Measurements from ENCODE around the gene HINT3. TPM values are rescaled to one million over a fixed set of nuclear protein-coding genes. Genes with fewer than 3 reads are reported as not detected.

HINT3 gene
- total RNA-seq, 2 donors from 2014 or later = 8.8 to 14.5 TPM

GRCh38 chr6:125955973-125956372, 597 bp upstream of the HINT3 start:
- Histone ChIP-seq H3K36me3 (replicated peaks in 1 of 2; ENCODE audit: insufficient read depth in 1 of 2, low read depth in 2 of 2) (no peaks in the 10 kb centered on the region), H3K27ac (peak overlapping the region in 3 of 4 donors; percentile 91 to 96 (median 95)), H3K9me3 (no peaks in the 10 kb centered on the region), H3K4me1 (peaks cover 36% of the 10 kb centered on the region), H3K4me3 (no peak overlapping the region), H3K27me3 (no peaks in the 10 kb centered on the region)
- ATAC-seq = no peak
- intact Hi-C loops (cut with DNase I) = loop anchor here (10.0 kb wide), 1 partner anchor 51 kb away; no protein-coding TSS in a partner anchor
- 22 to 30% methylated on average over 5 of the region's 5 CpGs for WGBS, 2 donors
- DNase-seq = no peak
- TF ChIP-seq CTCF (IDR thresholded peaks at IDR 0.05) (no peak), POLR2A (IDR thresholded peaks at IDR 0.05) (no peak)

GRCh38 chr6:125957391-125957693, 772 bp downstream of the HINT3 start:
- peaks cover 42% of the 10 kb centered on the region for H3K4me1 ChIP-seq
- 0% methylated on average over 3 of the region's 3 CpGs for WGBS, 2 donors
- H3K9me3 ChIP-seq = no peaks in the 10 kb centered on the region
- TF ChIP-seq POLR2A (IDR thresholded peaks at IDR 0.05) = no peak
- TF ChIP-seq CTCF (IDR thresholded peaks at IDR 0.05) = no peak
- no peaks in the 10 kb centered on the region for H3K27me3 ChIP-seq
- DNase-seq (no peak), ATAC-seq (no peak)
- H3K27ac ChIP-seq = peak overlapping the region; percentile 78 to 96 (median 93)
- H3K4me3 ChIP-seq = peak overlapping the region; percentile 81 to 82
- intact Hi-C loops (cut with DNase I) = loop anchor here (10.0 kb wide), 1 partner anchor 53 kb away; no protein-coding TSS in a partner anchor
- no peaks in the 10 kb centered on the region for H3K36me3 ChIP-seq (replicated peaks in 1 of 2; ENCODE audit: insufficient read depth in 1 of 2, low read depth in 2 of 2)

GRCh38 chr6:125957845-125958244, 1.3 kb downstream of the HINT3 start:
- Histone ChIP-seq H3K4me1 (peaks cover 42% of the 10 kb centered on the region), H3K36me3 (replicated peaks in 1 of 2; ENCODE audit: insufficient read depth in 1 of 2, low read depth in 2 of 2) (no peaks in the 10 kb centered on the region), H3K9me3 (no peaks in the 10 kb centered on the region), H3K27ac (peak overlapping the region; percentile 78 to 96 (median 93)), H3K4me3 (no peak overlapping the region), H3K27me3 (no peaks in the 10 kb centered on the region)
- ATAC-seq (peak; percentile 18), DNase-seq (peak in 3 of 4 donors; percentile 19 to 52 (median 47))
- WGBS, 2 donors = 13 to 19% methylated on average over 4 of the region's 4 CpGs
- intact Hi-C loops (cut with DNase I) = loop anchor here (10.0 kb wide), 1 partner anchor 53 kb away; no protein-coding TSS in a partner anchor
- TF ChIP-seq CTCF (IDR thresholded peaks at IDR 0.05) (no peak), POLR2A (IDR thresholded peaks at IDR 0.05) (peak in 1 of 3 donors; percentile 9)

- TF ChIP-seq POLR2A (IDR thresholded peaks at IDR 0.05) (no peak), CTCF (IDR thresholded peaks at IDR 0.05) (no peak)
- no peaks in the 10 kb centered on the region for H3K36me3 ChIP-seq (replicated peaks in 1 of 2; ENCODE audit: insufficient read depth in 1 of 2, low read depth in 2 of 2)
- H3K27me3 ChIP-seq = no peaks in the 10 kb centered on the region
- H3K27ac ChIP-seq = peak overlapping the region in 3 of 4 donors; percentile 59 to 96 (median 63)
- H3K4me1 ChIP-seq = peaks cover 42% of the 10 kb centered on the region
- intact Hi-C loops (cut with DNase I) = loop anchor here (10.0 kb wide), 1 partner anchor 54 kb away; no protein-coding TSS in a partner anchor
- WGBS, 2 donors = 79 to 87% methylated on average over 4 of the region's 4 CpGs
- H3K9me3 ChIP-seq = no peaks in the 10 kb centered on the region
- ATAC-seq (no peak), DNase-seq (no peak)
- H3K4me3 ChIP-seq = no peak overlapping the region
These were observed 2.5 kb downstream of the HINT3 start for GRCh38 chr6:125959041-125959440.

GRCh38 chr6:125961117-125961516, 4.5 kb downstream of the HINT3 start:
- intact Hi-C loops (cut with DNase I) = loop anchor here (10.0 kb wide), 1 partner anchor 166 kb away; the partner anchor contains the start of gene NCOA7
- no peaks in the 10 kb centered on the region for H3K27me3 ChIP-seq
- 73 to 77% methylated on average over 3 of the region's 3 CpGs for WGBS, 2 donors
- H3K9me3 ChIP-seq = no peaks in the 10 kb centered on the region
- H3K4me1 ChIP-seq = peaks cover 39% of the 10 kb centered on the region
- ATAC-seq (no peak), DNase-seq (no peak)
- H3K4me3 ChIP-seq = no peak overlapping the region
- TF ChIP-seq POLR2A (IDR thresholded peaks at IDR 0.05) (no peak), CTCF (IDR thresholded peaks at IDR 0.05) (no peak)
- no peak overlapping the region for H3K27ac ChIP-seq
- no peaks in the 10 kb centered on the region for H3K36me3 ChIP-seq (replicated peaks in 1 of 2; ENCODE audit: insufficient read depth in 1 of 2, low read depth in 2 of 2)

Measured in body of pancreas (tissue), 4 donors.